Stimulated activated CD4-positive, alpha-beta T cell treated with anti-CD3 and anti-CD28 coated beads, Interleukin-1b, Interleukin-23, amount 100 ng/mL, for 24 hours (primary cell): Measurements from ENCODE around the gene CARNS1.
A peak's percentile ranks its signal among the peaks of the same experiment; 100 is the strongest.
"Not testable (repeated sequence)": the region's sequence is repeated elsewhere in the genome, so short reads cannot be mapped to it uniquely, and the experiment has no call there.

Source experiments
- DNase-seq, 4 experiments: peaks; one replicate each; pipeline ENCODE4 v3.0.0-alpha.2; 2020; ENCODE audit warnings: low read depth in 4 of 4, low spot score in 1 of 4

CARNS1 gene

DNA sequence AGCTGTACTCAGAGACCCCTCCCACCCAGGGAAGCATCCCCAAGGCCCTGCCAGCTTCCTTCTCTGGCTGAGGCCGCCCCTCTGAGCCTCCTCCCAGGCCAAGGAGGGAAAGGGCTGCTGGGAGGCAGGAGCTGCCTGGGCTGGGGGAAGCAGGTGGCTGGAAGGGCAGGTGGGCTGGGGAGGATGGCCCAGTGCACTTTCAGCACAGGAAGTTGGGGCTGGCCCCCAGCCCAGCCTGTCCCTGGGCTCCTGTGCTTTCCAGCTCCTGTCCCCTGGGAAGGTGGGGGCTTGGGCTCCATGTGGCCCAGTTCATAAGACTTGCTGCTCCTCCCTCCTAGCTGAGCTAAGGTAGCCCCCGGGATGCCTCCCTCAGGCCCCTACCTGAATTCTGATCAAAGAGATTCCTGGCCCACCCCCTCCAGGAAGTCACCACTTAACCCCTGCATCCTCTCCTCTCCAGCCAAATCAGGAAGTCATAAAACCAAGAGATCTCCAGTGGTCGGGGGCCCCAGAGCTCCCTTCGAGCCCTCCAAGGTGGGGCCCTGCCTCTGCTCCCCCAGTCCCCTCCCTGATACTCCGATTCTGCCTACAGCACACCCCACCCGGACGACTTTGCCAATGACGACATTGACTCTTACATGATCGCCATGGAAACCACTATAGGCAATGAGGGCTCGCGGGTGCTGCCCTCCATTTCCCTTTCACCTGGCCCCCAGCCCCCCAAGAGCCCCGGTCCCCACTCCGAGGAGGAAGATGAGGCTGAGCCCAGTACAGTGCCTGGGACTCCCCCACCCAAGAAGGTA lies 18.7 kb upstream of the CARNS1 start:
- no peak for DNase-seq

DNA sequence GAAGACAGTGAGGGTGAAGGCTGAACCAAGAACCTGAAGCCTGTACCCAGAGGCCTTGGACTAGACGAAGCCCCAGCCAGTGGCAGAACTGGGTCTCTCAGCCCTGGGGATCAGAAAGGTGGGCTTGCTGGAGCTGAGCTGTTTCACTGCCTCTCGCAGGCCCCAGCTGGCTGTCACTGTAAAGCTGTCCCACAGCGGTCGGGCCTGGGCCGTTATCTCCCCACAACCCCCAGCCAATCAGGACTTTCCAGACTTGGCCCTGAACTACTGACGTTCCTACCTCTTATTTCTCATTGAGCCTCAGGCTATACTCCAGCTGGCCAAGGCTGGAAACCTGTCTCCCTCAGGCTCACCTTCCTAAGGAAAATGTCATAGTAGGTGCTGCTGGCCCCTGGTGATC lies 17.9 kb upstream of the CARNS1 start:
- DNase-seq = no peak

DNA sequence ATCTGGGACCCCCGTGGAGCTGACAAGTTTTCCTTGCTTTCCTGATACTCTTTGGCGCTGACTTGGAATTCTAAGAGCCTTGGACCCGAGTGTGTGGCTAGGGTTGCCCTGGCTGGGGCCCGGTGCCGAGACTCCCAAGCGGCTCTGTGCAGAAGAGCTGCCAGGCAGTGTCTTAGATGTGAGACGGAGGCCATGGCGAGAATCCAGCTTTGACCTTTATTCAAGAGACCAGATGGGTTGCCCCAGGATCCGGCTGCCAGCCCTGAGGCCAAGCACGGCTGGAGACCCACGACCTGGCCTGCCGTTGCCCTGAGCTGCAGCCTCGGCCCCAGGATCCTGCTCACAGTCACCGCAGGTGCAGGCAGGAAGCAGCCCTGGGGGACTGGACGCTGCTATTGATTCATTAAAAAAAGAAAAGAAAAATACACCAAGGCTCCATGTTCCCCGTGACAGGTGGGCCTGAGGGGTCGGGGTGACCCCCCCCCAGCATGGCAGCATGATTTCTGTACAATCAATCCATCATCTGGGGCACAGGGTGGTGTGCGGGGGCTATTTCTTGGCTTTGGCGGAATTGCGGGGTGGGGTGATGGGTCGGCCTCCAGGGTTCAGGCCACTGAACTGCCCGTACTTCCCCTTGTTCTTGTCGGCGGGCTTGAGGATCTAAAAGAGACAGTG lies 17.4 kb upstream of the CARNS1 start:
- no peak for DNase-seq

DNA sequence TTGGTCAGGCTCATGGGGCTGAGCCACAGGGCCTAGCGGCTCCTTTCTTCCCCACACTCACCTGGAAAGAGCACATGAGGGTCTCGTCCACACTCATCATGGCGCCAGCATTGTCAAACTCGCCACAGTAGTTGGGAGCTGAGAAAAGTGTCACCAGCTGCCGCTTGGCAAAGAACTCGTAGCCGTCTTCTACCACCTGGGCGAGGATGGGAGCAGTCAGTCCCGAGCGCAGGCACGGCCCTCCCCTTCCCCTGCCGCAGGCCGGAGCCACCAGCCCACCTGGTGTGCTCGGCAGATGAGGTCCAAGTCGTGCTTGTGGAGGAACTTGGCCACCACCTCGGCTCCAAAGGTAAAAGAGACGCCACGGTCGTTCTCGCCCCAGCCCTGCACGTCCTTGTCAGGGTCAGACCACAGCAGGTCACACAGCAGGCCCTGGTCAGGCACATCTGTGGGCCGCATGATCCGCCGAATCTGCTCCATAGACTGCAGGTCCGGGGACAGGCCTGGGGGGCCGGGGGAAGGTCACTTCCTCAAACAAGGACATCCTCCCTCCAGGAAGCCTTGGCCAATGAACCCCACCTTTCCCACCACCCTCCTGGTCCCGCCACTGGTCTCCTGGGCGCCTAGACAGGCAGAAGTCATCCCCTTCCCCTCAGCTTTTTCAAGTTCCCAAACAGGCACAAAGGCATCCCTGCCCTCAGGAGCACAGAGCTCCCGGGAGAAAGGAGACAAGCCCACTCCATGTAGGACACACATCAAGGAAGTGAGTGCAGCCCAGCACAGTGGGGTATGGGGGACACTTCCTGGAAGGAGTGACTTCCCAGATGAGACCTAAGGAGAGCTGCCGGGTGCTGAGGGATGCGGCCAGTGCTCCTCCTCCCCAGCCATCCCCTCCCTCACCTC lies 16.6 kb upstream of the CARNS1 start:
- DNase-seq = no peak

DNA sequence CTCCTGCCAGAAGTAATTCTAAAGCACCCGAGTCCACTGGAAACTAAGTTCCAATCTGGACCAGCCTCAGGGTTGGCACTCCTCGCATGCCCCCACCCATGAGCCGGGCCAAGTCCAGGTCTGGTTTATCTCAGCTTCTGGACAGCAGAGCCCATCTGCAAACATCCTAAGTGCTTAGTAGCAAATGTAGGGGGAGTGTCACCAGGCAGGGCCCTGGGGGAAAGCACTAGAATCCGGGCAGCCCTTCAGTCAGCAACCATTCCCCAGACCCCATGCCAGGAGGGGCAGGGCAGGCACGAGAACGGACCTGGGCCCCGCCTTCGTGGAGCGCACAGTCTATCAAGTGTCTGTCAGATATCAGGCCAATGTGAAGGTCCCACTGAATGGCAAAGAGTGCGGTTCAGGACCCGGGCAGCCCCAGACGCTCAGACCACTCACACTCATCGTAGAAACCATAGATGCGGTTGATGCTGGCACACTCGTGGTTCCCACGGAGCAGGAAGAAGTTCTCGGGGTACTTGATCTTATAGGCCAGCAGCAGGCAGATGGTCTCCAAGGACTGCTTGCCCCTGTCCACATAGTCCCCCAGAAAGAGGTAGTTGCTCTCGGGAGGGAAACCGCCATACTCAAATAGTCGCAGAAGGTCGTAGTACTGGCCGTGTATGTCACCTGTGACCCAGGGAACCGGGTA lies 15.1 kb upstream of the CARNS1 start:
- no peak for DNase-seq

DNA sequence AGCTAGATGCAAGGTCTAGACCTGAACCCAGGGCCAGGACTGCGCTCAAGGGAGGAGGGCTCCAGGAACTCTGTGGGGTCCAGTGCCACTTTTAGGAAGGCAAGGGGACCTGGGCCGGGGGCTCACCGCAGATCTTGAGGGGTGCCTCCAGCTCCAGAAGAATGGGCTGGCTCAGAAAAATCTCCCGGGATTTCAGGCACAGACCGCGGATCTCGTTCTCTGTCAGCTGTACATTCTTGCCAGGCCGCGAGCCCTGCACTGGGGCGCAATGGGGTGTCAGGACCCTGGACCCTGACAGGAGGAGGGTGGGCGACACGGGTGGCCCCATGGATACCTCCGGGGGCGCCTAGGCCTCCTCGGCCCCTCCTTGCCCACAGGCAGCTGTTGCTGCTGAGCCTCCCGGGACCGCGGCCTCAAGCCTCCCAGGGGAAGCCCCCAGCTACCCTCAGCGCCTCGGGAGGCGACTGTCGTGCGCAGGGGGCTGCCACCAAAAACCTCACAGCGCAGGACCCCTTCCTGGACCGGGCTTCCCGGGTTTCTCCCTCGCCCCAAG lies 14.5 kb upstream of the CARNS1 start:
- no peak for DNase-seq

DNA sequence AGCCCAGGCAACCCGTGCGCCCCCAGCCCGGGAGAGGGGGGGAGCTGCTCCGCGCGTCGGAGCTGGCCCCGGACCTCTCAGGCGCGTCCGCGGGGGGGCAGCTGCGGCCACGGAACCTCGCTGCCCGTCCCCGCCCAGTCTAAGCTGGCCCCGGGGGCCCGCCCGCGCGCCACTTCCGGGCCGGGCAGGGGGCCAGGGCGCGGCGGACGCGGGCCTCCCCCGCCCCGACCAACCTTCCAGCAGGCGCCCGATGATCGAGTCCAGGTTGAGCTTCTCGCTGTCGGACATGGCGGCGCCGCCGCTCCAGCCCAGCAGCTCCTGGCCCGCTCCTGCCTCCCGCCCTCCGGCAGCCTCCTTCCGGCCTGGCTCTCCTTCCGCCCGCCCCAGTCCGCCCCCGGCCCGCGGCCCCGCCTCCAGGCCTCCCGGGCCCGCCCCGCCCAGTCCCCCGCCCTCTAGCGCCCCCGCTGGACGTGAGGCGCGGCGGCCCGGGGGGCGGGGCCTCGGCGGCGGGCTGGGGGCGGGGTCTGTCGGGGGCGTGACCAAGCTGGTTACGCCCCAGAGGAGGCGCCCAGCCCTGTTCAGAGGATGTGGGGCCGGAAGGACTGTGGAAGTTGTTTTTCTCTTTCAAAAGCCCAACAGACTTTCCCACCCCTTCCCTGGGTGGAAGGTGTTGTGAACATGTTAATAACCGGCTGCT lies 13.8 kb upstream of the CARNS1 start, which contains the start of gene PPP1CA:
PPP1CA (minus strand) TSS at position 364 of the 697 bp plus-strand sequence; CDS start at position 288, 76 bp downstream.
- DNase-seq = peak; percentile 83 to 92 (median 85)

DNA sequence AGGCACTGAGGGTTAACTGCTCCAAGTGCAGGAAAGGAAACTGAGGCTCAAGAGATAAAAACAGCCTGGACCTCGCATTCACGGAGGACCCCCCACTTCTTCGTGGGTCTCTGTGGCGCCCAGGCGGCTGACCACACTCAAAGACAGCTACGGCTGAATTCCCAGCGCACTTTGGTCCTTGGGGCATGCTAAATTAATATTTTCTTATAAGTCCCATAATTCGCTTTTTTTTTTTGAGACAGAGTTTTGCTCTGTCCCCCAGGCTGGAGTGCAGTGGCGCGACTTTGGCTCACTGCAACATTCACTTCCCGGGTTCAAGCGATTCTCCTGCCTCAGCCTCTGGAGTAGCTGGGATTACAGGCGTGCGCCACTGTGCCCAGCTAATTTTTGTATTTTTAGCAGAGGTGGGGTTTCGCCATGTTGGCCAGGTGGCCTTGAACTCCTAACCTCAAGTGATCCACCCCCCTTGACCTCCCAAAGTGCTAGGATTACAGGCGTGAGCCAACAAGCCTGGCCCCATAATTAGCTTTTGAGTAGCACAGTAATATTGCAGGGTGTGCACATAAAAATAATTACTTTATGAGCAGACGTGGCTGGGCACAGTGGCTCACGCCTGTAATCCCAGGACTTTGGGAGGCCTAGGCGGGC lies 13.2 kb upstream of the CARNS1 start:
- not testable (repeated sequence) for DNase-seq

DNA sequence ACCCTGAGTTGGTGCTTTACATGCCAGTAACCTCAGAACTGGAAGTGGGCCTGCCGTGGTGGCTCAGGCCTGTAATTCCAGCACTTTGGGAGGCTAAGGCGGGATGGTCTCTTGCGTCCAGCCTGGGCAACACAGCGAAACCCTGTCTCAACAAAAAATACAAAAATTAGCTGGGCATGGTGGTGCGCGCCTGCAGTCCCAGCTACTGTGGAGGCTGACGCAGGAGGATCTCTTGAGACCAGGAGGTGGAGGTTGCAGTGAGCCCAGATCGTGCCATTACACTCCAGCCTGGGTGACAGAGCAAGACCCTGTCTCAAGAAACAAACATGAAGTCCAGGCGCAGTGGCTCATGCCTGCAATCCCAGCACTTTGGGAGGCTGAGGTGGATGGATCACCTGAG lies 12.4 kb upstream of the CARNS1 start:
- not testable (repeated sequence) for DNase-seq

DNA sequence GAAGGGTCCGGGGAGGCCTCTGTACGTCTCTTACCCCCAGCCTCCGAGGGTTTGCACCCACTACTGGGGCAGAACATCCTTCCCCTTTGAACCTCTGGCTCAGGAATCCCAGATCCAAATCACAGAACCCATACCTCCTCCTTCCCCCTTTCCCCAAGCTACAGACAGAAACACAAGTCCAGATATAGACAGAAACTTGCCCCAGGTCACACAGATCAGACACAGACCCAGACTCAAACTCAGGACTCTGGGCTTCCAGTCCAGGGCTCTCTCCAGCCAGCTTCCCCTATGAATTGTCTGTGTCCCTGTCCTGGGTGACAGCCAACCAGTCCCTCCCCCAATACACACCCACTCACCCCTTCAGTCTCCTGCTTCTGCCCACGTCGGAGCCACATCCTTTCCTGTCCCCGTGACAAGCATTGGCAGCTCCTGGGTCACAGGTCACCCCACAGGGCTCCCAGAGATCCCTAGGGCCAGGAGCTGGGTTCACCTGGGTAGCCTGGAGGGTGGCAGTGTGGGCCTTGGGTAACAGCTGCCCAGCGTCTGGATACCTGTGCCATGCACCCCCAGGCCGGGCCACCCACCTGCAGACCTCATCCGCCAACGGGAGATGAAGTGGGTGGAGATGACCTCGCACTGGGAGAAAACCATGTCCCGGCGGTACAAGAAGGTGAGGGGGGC lies 10.8 kb upstream of the CARNS1 start:
- no peak for DNase-seq

DNA sequence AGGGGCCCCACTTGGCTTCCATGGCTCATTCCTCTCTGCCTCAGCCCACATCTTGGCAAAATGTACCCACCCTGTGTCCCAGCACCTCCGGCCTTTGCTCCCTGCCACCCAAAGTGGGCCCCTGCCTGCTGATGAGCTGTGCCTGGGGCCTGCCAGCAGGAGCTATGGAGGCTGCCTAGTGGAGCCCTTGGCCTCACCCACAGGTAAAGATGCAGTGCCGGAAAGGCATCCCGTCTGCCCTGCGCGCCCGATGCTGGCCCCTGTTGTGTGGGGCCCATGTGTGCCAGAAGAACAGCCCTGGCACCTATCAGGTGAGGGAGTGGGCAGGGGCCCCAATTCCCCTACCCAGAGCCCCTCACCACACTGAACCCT lies 10.3 kb upstream of the CARNS1 start:
- DNase-seq = no peak

DNA sequence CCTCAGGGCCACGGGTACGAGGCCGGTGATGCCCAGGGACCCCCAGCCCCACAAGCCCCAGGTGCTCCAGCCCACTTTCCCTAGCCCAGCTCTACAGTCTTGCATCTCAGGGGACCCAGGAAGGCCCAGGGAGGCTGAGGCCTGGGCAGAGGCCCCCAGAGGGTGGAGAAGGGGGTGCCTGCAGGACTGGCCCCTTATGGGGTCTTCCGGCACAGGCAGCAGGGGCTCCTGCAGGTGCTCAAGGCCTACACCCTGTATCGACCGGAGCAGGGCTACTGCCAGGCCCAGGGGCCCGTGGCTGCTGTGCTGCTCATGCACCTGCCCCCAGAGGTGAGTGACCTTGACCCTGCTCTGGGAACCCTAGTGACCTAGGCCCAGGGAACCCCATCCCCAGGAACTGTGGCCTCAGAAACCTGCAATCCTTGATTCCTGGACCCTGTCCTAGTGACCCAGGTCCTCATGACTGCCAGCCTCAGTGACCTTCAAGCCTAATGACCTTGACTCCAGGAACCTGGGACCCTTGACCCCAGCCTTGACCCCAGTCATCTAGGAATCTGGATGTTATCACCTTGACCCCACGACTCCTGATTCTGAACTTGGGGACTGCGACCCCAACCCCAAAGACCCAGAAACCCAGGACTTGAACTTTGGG lies 9.7 kb upstream of the CARNS1 start:
- no peak for DNase-seq

DNA sequence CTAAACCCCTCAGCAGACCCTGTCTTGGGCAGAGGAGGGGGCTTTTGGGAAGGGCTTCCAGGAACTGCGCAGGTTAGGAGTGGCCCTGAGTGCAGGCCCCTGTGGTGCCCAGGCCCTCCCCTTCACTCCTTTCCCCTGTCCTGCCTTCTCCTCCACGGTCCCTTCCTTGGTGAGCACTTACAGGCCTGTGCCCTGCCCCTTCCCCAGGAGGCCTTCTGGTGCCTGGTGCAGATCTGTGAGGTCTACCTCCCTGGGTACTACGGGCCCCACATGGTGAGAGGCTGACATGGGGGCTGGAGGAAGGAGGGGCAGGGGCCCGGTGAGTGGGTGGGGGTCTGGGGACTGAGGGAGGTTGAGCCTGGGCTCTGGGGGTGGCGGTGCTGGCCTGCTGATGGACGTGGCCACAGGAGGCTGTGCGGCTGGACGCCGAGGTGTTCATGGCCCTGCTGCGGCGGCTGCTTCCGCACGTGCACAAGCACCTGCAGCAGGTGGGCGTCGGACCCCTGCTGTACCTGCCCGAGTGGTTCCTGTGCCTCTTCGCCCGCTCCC lies 9.0 kb upstream of the CARNS1 start:
- no peak for DNase-seq

DNA sequence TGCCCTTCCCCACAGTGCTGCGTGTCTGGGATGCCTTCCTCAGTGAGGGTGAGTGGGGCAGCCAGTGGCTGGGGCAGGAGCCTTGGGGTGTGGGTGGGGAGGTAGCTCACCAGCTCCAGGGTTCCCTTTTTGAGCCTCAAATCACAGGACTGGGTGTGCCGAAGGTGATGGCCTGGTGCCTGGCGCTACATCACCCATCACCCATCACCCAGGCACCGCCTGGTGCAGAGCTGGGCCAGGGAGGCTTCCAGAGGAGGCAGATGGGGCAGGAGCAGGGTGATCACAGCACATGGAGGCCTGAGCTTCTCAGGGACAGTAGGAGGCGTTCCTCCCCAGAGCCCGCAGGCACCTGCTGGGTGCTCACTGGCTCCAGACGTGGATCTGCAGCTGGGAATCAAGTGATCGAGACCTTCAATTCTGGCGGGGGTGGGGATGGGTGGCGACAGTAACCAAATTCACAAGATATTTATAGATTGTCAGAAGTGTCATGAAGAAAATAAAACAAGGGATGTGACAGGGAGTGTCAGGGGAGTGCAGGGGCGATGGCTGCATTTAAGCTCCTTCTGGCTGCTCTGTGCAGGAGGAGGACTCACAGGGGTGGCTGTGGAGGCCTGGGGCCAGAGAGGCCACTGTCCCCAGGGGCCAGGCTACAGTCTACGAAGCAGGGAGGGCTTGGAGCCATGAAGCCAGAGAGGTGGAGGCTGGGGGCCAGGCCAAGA lies 8.3 kb upstream of the CARNS1 start:
- DNase-seq = no peak

DNA sequence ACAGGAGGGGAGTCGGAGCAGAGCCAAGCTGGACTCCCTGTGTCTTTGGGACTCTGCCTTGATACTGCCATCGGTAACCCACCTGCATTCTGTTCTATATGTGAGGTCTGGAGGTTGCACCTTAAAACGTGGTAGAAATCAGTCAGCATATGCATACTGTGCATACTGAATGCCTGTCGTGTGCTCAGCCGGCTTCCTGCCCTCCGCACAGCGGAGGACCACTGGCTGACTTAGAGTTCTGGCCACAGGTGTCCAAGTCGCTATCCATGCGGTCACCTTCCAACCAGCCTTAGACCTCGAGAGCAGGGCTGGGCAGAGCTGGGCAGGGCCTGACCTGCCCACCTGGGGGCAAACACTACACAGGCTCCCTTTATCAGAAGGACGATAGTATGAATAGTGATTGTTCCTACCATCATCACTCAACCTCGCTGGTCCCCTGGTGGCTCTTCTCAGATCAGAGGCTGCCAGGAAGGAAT lies 7.8 kb upstream of the CARNS1 start:
- no peak for DNase-seq

DNA sequence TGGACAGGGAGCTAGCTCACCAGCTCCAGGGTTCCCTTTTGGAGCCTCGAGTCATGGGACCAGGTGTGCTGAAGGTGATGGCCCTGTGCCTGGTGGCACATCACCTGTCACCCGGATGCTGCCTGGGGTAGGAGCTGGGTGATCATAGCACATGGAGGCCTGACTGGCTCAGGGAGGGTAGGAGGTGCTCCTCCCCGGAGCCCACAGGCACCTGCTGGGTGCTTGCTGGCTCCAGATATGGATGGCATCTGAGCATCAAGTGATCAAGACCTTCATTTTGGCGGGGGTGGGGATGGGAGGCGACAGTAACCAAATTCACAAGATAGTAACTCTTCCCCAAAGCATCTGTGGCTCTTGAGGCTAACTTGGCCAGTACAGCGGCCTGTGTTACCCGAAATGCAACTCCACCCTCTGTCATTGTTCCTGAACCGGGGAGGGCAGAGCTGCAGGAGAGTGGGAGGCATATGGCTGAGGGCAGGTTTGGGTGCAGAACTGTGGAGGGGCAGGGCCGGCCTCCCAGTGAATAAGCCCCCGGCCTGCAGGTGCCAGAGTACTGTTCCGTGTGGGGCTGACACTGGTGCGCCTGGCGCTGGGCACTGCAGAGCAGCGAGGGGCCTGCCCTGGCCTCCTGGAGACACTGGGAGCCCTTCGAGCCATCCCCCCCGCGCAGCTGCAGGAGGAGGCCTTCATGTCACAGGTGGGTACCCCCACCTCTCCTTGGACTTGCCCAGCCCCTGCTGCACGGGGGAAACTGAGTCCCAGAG lies 6.9 kb upstream of the CARNS1 start:
- no peak for DNase-seq

DNA sequence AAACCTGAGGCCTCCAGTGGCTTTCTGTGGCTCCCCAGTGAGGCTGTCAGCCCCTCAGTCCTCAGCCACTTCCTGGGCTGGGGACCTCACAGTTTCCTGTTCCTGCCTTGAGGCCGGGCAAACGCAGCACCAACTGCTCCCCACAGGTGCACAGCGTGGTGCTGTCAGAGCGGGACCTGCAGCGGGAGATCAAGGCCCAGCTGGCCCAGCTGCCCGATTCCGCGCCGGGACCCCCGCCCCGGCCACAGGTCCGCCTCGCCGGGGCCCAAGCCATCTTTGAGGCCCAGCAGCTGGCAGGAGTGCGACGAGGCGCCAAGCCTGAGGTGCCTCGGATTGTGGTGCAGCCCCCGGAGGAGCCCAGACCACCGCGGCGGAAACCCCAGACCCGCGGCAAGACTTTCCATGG lies 6.2 kb upstream of the CARNS1 start:
- peak in 1 of 4 experiments; percentile 61 for DNase-seq
